Glutamatergic neuron (in vitro differentiated cells): ENCODE data around the gene GRID1. TPM values are rescaled to one million over a fixed set of nuclear protein-coding genes. Genes with fewer than 3 reads are reported as not detected.

Experiments used
- DNase-seq: peaks from one replicate; pipeline ENCODE4 v3.0.0; 2022
- H3K27ac Mint-ChIP-seq: one replicate; pipeline ENCODE4 v1.8.0; 2020; ENCODE audit warnings: mild to moderate bottlenecking, mixed read lengths, inconsistent platforms; ENCODE audit not compliant: unreplicated experiment
- H3K27me3 Mint-ChIP-seq: one replicate; pipeline ENCODE4 v1.8.0; 2020; ENCODE audit warnings: mild to moderate bottlenecking, moderate library complexity, mixed read lengths, inconsistent platforms; ENCODE audit not compliant: unreplicated experiment
- H3K36me3 Mint-ChIP-seq: one replicate; pipeline ENCODE4 v1.8.0; 2020; ENCODE audit warnings: mild to moderate bottlenecking, mixed read lengths, inconsistent platforms; ENCODE audit not compliant: unreplicated experiment
- H3K4me1 Mint-ChIP-seq: one replicate; pipeline ENCODE4 v1.8.0; 2020; ENCODE audit warnings: mild to moderate bottlenecking, low read depth, mixed read lengths, inconsistent platforms; ENCODE audit not compliant: unreplicated experiment
- H3K4me3 Mint-ChIP-seq: one replicate; pipeline ENCODE4 v1.8.0; 2020; ENCODE audit warnings: mild to moderate bottlenecking, mixed read lengths, inconsistent platforms; ENCODE audit not compliant: unreplicated experiment
- H3K9me3 Mint-ChIP-seq: one replicate; pipeline ENCODE4 v1.8.0; 2020; ENCODE audit warnings: mild to moderate bottlenecking, moderate library complexity, mixed read lengths, inconsistent platforms; ENCODE audit not compliant: unreplicated experiment
- total RNA-seq: library from RNA; stranded (reverse); fragmentation: NEBNext Ultra II Directional; extraction: Animal tissue kit (Norgen Biotek cat#: 25700); gene quantifications from one replicate; pipeline ENCODE4 v1.2.1, GENCODE V29; 2021; ENCODE audit not compliant: unreplicated experiment
- TF ChIP-seq, protein P1 (sequence below): fragments of 200-600 bp; sonication (generic); IDR thresholded peaks from one replicate; pipeline ENCODE4 v1.5.0; 2021; ENCODE audit not compliant: partially characterized antibody, unreplicated experiment

GRID1 gene
- total RNA-seq, 1 donor from 2014 or later = 8.0 TPM

DNA sequence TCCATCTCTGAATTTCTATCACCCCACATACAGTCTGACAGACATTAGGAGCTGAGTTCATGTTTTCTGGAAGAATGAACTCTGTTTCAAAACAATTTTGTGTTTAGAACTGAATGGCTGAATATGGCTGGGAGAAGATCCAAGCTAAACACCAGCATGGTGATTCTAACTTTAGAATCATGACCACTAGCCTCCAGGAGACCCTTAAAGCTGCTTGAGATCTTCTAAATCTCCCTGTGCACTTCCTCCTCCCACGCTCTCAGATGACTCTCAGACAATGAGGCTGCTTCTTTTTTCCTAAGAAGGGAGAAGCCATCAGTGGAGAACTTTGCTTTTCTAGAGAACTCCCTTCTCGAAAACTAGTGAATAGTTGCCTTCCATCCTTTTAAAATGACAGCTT, 711.2 kb downstream of the GRID1 start:
- TF ChIP-seq, protein P1, sequence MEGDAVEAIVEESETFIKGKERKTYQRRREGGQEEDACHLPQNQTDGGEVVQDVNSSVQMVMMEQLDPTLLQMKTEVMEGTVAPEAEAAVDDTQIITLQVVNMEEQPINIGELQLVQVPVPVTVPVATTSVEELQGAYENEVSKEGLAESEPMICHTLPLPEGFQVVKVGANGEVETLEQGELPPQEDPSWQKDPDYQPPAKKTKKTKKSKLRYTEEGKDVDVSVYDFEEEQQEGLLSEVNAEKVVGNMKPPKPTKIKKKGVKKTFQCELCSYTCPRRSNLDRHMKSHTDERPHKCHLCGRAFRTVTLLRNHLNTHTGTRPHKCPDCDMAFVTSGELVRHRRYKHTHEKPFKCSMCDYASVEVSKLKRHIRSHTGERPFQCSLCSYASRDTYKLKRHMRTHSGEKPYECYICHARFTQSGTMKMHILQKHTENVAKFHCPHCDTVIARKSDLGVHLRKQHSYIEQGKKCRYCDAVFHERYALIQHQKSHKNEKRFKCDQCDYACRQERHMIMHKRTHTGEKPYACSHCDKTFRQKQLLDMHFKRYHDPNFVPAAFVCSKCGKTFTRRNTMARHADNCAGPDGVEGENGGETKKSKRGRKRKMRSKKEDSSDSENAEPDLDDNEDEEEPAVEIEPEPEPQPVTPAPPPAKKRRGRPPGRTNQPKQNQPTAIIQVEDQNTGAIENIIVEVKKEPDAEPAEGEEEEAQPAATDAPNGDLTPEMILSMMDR = no peak
- no peak for DNase-seq
- Mint-ChIP-seq H3K4me3 (no peak overlapping the region), H3K36me3 (no peaks in the 10 kb centered on the region), H3K27me3 (no peaks in the 10 kb centered on the region), H3K9me3 (no peaks in the 10 kb centered on the region), H3K4me1 (peaks cover 4% of the 10 kb centered on the region), H3K27ac (no peak overlapping the region)

DNA sequence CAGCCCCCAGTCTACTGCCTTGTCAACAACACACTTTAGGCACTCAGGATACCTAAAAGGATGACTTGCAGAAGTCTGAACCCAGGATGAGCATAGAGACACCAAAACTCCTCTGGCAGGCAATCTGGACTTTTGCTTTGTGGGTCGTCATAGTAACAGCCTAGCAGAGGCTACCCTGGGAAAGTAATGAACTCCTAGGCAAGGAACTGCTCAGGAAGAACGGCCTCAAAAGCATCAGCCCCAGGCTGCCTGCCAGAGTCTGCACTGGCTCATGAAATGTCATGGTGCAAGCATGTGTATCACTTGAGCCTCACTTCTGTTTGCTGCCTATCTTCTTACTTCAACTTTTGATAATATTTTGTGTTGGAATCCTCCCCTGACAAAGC, 715.1 kb downstream of the GRID1 start:
- Mint-ChIP-seq H3K27ac (no peak overlapping the region), H3K4me3 (no peak overlapping the region), H3K4me1 (no peaks in the 10 kb centered on the region), H3K27me3 (no peaks in the 10 kb centered on the region), H3K9me3 (peaks cover 4% of the 10 kb centered on the region), H3K36me3 (no peaks in the 10 kb centered on the region)
- TF ChIP-seq, protein P1 = no peak
- DNase-seq = no peak

DNA sequence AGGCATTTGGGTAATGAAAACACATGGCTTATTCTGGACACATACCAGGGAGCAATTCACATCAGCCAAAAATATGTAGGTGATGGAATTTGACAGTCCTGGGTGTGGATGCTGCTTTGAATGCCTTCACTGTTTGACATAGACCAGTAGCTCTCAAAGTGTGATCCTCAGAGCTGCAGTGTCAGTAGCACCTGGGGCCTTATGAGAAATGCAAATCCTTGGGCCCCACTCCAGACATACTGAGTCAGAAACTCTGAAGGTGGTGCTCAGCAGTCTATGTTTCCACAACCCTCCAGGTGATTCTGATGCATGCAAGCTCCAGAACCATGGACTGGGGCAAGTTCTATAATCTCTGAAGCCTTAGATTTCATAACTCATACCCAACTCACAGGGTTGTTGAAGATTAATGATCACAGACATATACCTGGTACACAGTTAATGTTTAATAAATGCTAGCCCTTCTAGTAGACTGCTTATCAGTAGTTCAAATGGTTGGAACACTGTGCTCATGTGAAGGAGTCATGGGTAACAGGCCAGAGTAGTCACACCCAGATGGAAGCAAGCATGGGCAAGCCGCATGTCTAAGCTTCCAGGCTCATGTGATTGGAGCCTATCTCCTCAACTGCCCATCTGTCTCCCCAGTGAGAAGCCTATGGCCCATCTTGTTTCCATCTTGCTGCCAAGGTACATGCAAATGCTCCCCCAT, 715.7 kb downstream of the GRID1 start:
- Mint-ChIP-seq H3K27ac (no peak overlapping the region), H3K4me3 (no peak overlapping the region), H3K4me1 (no peaks in the 10 kb centered on the region), H3K36me3 (no peaks in the 10 kb centered on the region), H3K9me3 (peaks cover 4% of the 10 kb centered on the region), H3K27me3 (no peaks in the 10 kb centered on the region)
- DNase-seq = no peak
- TF ChIP-seq, protein P1 = no peak

DNA sequence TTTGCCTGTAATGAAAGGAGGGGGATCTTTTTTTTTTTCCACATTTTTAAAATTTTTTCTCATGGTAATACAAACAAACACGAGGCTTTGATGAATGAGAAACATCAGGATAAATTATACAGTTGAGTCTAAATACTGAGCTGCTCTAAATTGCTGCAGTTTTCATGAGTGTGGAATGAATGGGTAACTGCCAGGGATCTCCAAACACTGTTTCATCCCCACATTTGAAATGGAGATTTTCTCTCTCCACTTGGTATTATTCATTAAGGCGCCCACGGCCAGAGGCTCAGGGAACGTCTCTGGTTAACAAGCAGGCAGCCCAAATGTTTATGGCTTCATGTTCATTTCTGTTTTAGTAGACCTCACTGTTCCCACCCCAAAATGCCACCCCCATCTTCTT, 717.1 kb downstream of the GRID1 start:
- no peaks in the 10 kb centered on the region for H3K27me3 Mint-ChIP-seq

DNA sequence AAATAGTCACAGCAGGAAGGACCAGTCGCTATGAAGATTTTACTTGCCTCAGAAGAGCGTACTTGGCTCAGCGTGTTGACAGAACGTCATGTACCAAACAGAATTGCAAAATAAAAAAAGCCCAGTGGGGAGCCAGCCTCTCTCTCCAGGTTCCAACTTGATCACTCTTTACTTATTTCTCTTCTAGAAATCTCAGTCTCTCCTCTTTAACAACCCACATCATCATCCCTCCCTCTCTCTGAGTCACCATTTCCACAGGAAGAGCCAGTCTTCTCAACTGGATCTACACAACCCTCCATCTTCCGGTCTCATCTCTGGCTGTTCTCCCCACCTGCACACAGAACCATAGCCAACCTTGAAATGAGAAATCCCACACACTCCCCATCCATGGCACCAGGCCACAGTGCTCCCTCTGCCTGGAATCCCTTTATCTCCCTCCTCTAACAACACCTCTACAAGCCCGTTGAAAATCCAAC, 718.3 kb downstream of the GRID1 start:
- H3K27me3 Mint-ChIP-seq = no peaks in the 10 kb centered on the region
- H3K4me1 Mint-ChIP-seq = no peaks in the 10 kb centered on the region
- TF ChIP-seq, protein P1 = no peak
- H3K4me3 Mint-ChIP-seq = no peak overlapping the region
- DNase-seq = no peak
- H3K9me3 Mint-ChIP-seq = peaks cover 4% of the 10 kb centered on the region
- H3K36me3 Mint-ChIP-seq = no peaks in the 10 kb centered on the region
- H3K27ac Mint-ChIP-seq = no peak overlapping the region

More for the DNA sequence above, 717.1 kb downstream of the GRID1 start:
- TF ChIP-seq, protein P1 = no peak
- DNase-seq = no peak
- Mint-ChIP-seq H3K4me1 (no peaks in the 10 kb centered on the region), H3K4me3 (no peak overlapping the region), H3K27ac (no peak overlapping the region), H3K36me3 (no peaks in the 10 kb centered on the region), H3K9me3 (peaks cover 4% of the 10 kb centered on the region)
